Measurements from ENCODE around the gene KCNK10. TPM values are rescaled to one million over a fixed set of nuclear protein-coding genes. Genes with fewer than 3 reads are reported as not detected.

KCNK10 gene
- total RNA-seq, 2 experiments from 2014 or later, result 0.68 to 0.73 TPM

GRCh38 chr14:88154926-88155325 lies 168.1 kb downstream of the KCNK10 start:
- Histone ChIP-seq H3K4me2 (ENCODE audit: low read length) (no peak overlapping the region), H3K4me3 (ENCODE audit: low read depth, low read length, poor library complexity, severe bottlenecking) (no peak overlapping the region), H3K79me2 (ENCODE audit: insufficient read depth, low read depth, low read length) (no peaks in the 10 kb centered on the region), H3K27ac (ENCODE audit: low read depth, low read length, poor library complexity, severe bottlenecking) (no peak overlapping the region), H3K36me3 (ENCODE audit: insufficient read depth, low read length) (no peaks in the 10 kb centered on the region), H3K4me1 (ENCODE audit: insufficient read depth, low read length, poor library complexity, severe bottlenecking) (no peaks in the 10 kb centered on the region), H2AFZ (ENCODE audit: low read length) (no peak overlapping the region), H3K9me2 (ENCODE audit: insufficient read depth, low read length) (no peaks in the 10 kb centered on the region), H3K9me3 (ENCODE audit: low read length) (no peaks in the 10 kb centered on the region), H4K20me1 (ENCODE audit: insufficient read depth, low read length) (no peaks in the 10 kb centered on the region)
- no peak for DNase-seq (ENCODE audit: low spot score)
- ChIA-PET CTCF (ENCODE audit: unreplicated experiment) (no interaction called here), POLR2A (interaction anchor here (0.7 kb wide), 1 partner anchor 76 kb away, joined by 3 read pairs; no protein-coding TSS in a partner anchor)
- TF ChIP-seq, protein P1, sequence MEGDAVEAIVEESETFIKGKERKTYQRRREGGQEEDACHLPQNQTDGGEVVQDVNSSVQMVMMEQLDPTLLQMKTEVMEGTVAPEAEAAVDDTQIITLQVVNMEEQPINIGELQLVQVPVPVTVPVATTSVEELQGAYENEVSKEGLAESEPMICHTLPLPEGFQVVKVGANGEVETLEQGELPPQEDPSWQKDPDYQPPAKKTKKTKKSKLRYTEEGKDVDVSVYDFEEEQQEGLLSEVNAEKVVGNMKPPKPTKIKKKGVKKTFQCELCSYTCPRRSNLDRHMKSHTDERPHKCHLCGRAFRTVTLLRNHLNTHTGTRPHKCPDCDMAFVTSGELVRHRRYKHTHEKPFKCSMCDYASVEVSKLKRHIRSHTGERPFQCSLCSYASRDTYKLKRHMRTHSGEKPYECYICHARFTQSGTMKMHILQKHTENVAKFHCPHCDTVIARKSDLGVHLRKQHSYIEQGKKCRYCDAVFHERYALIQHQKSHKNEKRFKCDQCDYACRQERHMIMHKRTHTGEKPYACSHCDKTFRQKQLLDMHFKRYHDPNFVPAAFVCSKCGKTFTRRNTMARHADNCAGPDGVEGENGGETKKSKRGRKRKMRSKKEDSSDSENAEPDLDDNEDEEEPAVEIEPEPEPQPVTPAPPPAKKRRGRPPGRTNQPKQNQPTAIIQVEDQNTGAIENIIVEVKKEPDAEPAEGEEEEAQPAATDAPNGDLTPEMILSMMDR (conservative IDR thresholded peaks at IDR 0.05; ENCODE audit: low read length), result no peak
- TF ChIP-seq EZH2phosphoT487 (IDR thresholded peaks at IDR 0.05; ENCODE audit: borderline replicate concordance, low read depth, low read length), result no peak
- BruUV-seq (replicated peaks), result no TSS peak
- intact Hi-C loops (cut with micrococcal nuclease; ENCODE audit: unreplicated experiment), result no loop called here

DNA sequence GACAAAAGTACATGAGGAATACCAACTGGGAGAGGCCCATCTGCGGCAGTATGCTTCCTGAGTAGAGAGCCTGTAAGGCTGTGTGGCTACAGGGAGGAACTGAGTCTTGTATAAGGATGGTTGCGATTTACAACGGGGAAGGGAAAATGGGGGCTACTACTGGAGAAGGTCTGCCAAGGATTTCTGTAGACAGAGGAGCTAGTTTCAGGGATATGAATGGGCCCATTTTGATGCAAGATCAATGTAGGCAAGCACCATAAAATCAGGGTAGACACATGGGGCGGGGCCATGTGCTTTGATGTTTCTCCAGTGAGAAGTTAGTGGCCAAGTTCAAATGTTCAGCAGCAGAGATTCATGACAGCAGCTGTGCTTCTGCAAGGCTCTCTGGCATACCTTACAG lies 168.7 kb downstream of the KCNK10 start:
- Histone ChIP-seq H3K4me1 (ENCODE audit: insufficient read depth, low read length, poor library complexity, severe bottlenecking) (no peaks in the 10 kb centered on the region), H3K4me3 (ENCODE audit: low read depth, low read length, poor library complexity, severe bottlenecking) (no peak overlapping the region), H3K79me2 (ENCODE audit: insufficient read depth, low read depth, low read length) (no peaks in the 10 kb centered on the region), H4K20me1 (ENCODE audit: insufficient read depth, low read length) (no peaks in the 10 kb centered on the region), H3K9me2 (ENCODE audit: insufficient read depth, low read length) (no peaks in the 10 kb centered on the region), H3K4me2 (ENCODE audit: low read length) (no peak overlapping the region), H3K27ac (ENCODE audit: low read depth, low read length, poor library complexity, severe bottlenecking) (no peak overlapping the region), H3K36me3 (ENCODE audit: insufficient read depth, low read length) (no peaks in the 10 kb centered on the region), H2AFZ (ENCODE audit: low read length) (no peak overlapping the region), H3K9me3 (ENCODE audit: low read length) (no peaks in the 10 kb centered on the region)
- intact Hi-C loops (cut with micrococcal nuclease; ENCODE audit: unreplicated experiment), result no loop called here
- BruUV-seq (replicated peaks), result no TSS peak
- no peak for TF ChIP-seq EZH2phosphoT487 (IDR thresholded peaks at IDR 0.05; ENCODE audit: borderline replicate concordance, low read depth, low read length)
- TF ChIP-seq, protein P1 (conservative IDR thresholded peaks at IDR 0.05; ENCODE audit: low read length), result no peak
- POLR2A ChIA-PET, result no interaction called here
- DNase-seq (ENCODE audit: low spot score), result no peak
- CTCF ChIA-PET (ENCODE audit: unreplicated experiment), result no interaction called here

DNA sequence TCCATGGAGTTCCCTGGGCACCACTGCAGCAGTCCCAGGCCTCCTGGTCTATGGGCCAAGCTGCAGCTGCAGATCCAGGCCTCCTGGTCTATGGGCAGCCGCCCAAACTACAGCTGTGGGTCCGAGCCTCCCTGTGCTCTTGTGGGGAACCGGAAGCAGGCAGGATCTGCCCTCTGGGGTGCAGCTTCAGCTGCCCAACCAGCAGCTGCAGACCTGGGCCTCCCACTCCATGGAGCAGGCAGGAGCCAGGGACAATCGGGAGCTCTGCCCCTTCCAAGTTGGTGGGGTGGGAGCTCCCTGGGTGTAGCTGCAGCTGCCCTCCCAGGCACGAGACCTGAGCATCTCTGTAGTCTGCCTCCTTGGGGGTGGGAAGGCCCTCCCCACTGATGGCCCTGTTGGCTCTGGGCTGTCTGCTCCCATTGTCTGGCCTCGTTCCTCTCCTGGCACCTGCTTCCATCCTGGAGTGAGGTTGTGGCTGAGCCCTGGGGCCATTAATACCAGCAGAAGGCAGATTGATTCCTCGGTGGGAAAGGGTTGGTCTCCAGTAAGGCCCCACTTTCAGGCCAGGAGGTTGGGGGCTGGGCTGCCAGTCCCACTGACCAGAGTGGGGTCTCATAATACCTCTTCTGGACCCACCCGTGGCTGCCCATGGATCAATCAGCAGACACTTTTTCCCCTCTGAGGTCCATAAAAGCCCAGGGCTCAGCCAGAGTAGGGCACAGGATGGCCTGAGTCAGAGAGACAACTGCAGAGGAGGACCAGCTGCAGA lies 176.0 kb downstream of the KCNK10 start:
- H3K4me3 ChIP-seq (ENCODE audit: low read depth, low read length, poor library complexity, severe bottlenecking), result no peak overlapping the region
- H3K79me2 ChIP-seq (ENCODE audit: insufficient read depth, low read depth, low read length), result no peaks in the 10 kb centered on the region
- no peak for DNase-seq (ENCODE audit: low spot score)
- H4K20me1 ChIP-seq (ENCODE audit: insufficient read depth, low read length), result no peaks in the 10 kb centered on the region
- H2AFZ ChIP-seq (ENCODE audit: low read length), result no peak overlapping the region
- H3K9me2 ChIP-seq (ENCODE audit: insufficient read depth, low read length), result no peaks in the 10 kb centered on the region
- H3K36me3 ChIP-seq (ENCODE audit: insufficient read depth, low read length), result no peaks in the 10 kb centered on the region
- intact Hi-C loops (cut with micrococcal nuclease; ENCODE audit: unreplicated experiment), result no loop called here
- H3K4me1 ChIP-seq (ENCODE audit: insufficient read depth, low read length, poor library complexity, severe bottlenecking), result no peaks in the 10 kb centered on the region
- H3K27ac ChIP-seq (ENCODE audit: low read depth, low read length, poor library complexity, severe bottlenecking), result no peak overlapping the region
- TF ChIP-seq EZH2phosphoT487 (IDR thresholded peaks at IDR 0.05; ENCODE audit: borderline replicate concordance, low read depth, low read length), result no peak
- TF ChIP-seq, protein P1 (conservative IDR thresholded peaks at IDR 0.05; ENCODE audit: low read length), result no peak
- CTCF ChIA-PET (ENCODE audit: unreplicated experiment), result interaction anchor here (0.6 kb wide), 1 partner anchor 554 kb away, joined by 3 read pairs; no protein-coding TSS in a partner anchor
- no TSS peak for BruUV-seq (replicated peaks)
- H3K4me2 ChIP-seq (ENCODE audit: low read length), result no peak overlapping the region
- no peaks in the 10 kb centered on the region for H3K9me3 ChIP-seq (ENCODE audit: low read length)
- POLR2A ChIA-PET, result interaction anchor here (1.4 kb wide), 1 partner anchor 201 kb away, joined by 6 read pairs; no protein-coding TSS in a partner anchor

Measured in OCI-LY7 (cell line).